Hepatocyte (in vitro differentiated cells): Measurements from ENCODE around the gene ALG6.

Source experiments
- CTCF ChIP-seq: fragments of 200-600 bp; sonication (generic); IDR thresholded peaks from 2 replicates; pipeline ENCODE4 v1.5.1; 2016; ENCODE audit warnings: antibody characterized with exemption, mild to moderate bottlenecking; ENCODE audit not compliant: poor library complexity
- EZH2 ChIP-seq: fragments of 200-600 bp; sonication (generic); IDR thresholded peaks from 2 replicates; pipeline ENCODE4 v1.6.1; 2016; ENCODE audit warnings: antibody characterized with exemption, mild to moderate bottlenecking, borderline replicate concordance

GRCh38 chr1:63330331-63330916 lies 37.0 kb upstream of the ALG6 start:
- TF ChIP-seq CTCF (no peak), EZH2 (peak; percentile 46)
